ENCODE results near the gene RPP25.

DNA sequence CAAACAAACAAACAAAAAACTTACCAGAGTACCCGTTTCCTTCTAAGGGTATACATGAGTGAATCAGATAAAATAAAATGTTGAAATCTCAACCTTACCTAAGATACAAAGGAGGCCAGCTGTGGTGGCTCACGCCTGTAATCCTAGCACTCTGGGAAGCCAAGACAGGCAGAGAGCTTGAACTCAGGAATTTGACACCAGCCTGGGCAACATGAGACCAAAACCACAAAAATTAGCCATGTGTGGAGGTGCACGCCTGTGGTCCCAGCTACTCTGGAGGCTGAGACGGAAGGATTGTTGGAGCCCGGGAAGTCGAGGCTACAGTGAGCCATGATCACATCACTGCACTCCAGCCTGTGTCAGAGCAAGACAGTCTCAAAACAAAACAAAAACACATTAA lies 38.9 kb downstream of the RPP25 start:
- TF ChIP-seq, protein P1, sequence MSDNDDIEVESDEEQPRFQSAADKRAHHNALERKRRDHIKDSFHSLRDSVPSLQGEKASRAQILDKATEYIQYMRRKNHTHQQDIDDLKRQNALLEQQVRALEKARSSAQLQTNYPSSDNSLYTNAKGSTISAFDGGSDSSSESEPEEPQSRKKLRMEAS (IDR thresholded peaks at IDR 0.05): no peak
- no peak for TF ChIP-seq TAF1 (conservative IDR thresholded peaks at IDR 0.05)
- TF ChIP-seq RAD21 (IDR thresholded peaks at IDR 0.05): no peak
- TF ChIP-seq, protein P2, sequence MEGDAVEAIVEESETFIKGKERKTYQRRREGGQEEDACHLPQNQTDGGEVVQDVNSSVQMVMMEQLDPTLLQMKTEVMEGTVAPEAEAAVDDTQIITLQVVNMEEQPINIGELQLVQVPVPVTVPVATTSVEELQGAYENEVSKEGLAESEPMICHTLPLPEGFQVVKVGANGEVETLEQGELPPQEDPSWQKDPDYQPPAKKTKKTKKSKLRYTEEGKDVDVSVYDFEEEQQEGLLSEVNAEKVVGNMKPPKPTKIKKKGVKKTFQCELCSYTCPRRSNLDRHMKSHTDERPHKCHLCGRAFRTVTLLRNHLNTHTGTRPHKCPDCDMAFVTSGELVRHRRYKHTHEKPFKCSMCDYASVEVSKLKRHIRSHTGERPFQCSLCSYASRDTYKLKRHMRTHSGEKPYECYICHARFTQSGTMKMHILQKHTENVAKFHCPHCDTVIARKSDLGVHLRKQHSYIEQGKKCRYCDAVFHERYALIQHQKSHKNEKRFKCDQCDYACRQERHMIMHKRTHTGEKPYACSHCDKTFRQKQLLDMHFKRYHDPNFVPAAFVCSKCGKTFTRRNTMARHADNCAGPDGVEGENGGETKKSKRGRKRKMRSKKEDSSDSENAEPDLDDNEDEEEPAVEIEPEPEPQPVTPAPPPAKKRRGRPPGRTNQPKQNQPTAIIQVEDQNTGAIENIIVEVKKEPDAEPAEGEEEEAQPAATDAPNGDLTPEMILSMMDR (IDR thresholded peaks at IDR 0.05; ENCODE audit: low read depth, low read length, missing input control): no peak
- TF ChIP-seq, protein P3, sequence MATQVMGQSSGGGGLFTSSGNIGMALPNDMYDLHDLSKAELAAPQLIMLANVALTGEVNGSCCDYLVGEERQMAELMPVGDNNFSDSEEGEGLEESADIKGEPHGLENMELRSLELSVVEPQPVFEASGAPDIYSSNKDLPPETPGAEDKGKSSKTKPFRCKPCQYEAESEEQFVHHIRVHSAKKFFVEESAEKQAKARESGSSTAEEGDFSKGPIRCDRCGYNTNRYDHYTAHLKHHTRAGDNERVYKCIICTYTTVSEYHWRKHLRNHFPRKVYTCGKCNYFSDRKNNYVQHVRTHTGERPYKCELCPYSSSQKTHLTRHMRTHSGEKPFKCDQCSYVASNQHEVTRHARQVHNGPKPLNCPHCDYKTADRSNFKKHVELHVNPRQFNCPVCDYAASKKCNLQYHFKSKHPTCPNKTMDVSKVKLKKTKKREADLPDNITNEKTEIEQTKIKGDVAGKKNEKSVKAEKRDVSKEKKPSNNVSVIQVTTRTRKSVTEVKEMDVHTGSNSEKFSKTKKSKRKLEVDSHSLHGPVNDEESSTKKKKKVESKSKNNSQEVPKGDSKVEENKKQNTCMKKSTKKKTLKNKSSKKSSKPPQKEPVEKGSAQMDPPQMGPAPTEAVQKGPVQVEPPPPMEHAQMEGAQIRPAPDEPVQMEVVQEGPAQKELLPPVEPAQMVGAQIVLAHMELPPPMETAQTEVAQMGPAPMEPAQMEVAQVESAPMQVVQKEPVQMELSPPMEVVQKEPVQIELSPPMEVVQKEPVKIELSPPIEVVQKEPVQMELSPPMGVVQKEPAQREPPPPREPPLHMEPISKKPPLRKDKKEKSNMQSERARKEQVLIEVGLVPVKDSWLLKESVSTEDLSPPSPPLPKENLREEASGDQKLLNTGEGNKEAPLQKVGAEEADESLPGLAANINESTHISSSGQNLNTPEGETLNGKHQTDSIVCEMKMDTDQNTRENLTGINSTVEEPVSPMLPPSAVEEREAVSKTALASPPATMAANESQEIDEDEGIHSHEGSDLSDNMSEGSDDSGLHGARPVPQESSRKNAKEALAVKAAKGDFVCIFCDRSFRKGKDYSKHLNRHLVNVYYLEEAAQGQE (IDR thresholded peaks at IDR 0.05): no peak
- no peak for TF ChIP-seq YY1 (IDR thresholded peaks at IDR 0.05)
- TF ChIP-seq EGR1 (IDR thresholded peaks at IDR 0.05; ENCODE audit: low read depth in 2 of 2): no peak
- TF ChIP-seq GABPA (IDR thresholded peaks at IDR 0.05 in 1 of 2, conservative IDR thresholded peaks at IDR 0.05 in 1 of 2): no peak
- no peak for TF ChIP-seq HNF4G (IDR thresholded peaks at IDR 0.05)
- no peak for TF ChIP-seq SP1 (IDR thresholded peaks at IDR 0.05)
- TF ChIP-seq, protein P4, sequence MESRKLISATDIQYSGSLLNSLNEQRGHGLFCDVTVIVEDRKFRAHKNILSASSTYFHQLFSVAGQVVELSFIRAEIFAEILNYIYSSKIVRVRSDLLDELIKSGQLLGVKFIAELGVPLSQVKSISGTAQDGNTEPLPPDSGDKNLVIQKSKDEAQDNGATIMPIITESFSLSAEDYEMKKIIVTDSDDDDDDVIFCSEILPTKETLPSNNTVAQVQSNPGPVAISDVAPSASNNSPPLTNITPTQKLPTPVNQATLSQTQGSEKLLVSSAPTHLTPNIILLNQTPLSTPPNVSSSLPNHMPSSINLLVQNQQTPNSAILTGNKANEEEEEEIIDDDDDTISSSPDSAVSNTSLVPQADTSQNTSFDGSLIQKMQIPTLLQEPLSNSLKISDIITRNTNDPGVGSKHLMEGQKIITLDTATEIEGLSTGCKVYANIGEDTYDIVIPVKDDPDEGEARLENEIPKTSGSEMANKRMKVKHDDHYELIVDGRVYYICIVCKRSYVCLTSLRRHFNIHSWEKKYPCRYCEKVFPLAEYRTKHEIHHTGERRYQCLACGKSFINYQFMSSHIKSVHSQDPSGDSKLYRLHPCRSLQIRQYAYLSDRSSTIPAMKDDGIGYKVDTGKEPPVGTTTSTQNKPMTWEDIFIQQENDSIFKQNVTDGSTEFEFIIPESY (IDR thresholded peaks at IDR 0.05): no peak
- no peak for TF ChIP-seq JUND (IDR thresholded peaks at IDR 0.05)

Data from liver (tissue), 3 donors.